Keratinocyte (primary cell): ENCODE data around the gene STON1. TPM values are rescaled to one million over a fixed set of nuclear protein-coding genes. Genes with fewer than 3 reads are reported as not detected.
"Not testable (repeated sequence)": the region's sequence is repeated elsewhere in the genome, so short reads cannot be mapped to it uniquely, and the experiment has no call there.

ENCODE experiments used
- DNase-seq: peaks from one replicate; pipeline ENCODE4 v3.0.0-alpha.2; 2011; ENCODE audit warnings: low read depth, missing footprints, low spot score
- FAIRE-seq: peaks from 2 replicates; lab custom pipeline; 2011; peaks lifted over from hg19 to GRCh38; lab: Jason Lieb, UNC
- H2AFZ ChIP-seq: 2 replicates; pipeline ENCODE4 v1.6.0; 2012; ENCODE audit warnings: low read length, control low read depth, inconsistent platforms; ENCODE audit not compliant: control insufficient read depth
- H3K27ac ChIP-seq: 2 replicates; pipeline ENCODE4 v1.5.1; 2011; ENCODE audit warnings: low read length; ENCODE audit not compliant: control insufficient read depth, insufficient read depth
- H3K27me3 ChIP-seq: 3 replicates; pipeline ENCODE4 v1.6.0; 2011; ENCODE audit warnings: low read length; ENCODE audit not compliant: control insufficient read depth, insufficient read depth; ENCODE audit errors: extremely low read depth
- H3K36me3 ChIP-seq, 2 experiments: 2 replicates in 1 of 2; 3 replicates in 1 of 2; pipeline ENCODE4 v1.5.1; 2011; ENCODE audit warnings: low read length in 2 of 2, mild to moderate bottlenecking in 1 of 2; ENCODE audit not compliant: control insufficient read depth in 2 of 2, insufficient read depth in 2 of 2; ENCODE audit errors: extremely low read depth in 1 of 2
- H3K4me1 ChIP-seq: 3 replicates; pipeline ENCODE4 v1.5.1; 2011; ENCODE audit warnings: low read length; ENCODE audit not compliant: control insufficient read depth, insufficient read depth; ENCODE audit errors: extremely low read depth
- H3K4me2 ChIP-seq: 3 replicates; pipeline ENCODE4 v1.6.0; 2011; ENCODE audit warnings: low read depth, low read length; ENCODE audit not compliant: control insufficient read depth, insufficient read depth; ENCODE audit errors: extremely low read depth
- H3K4me3 ChIP-seq, 3 experiments: fragments of 200-600 bp in 1 of 3; sonication (generic) in 1 of 3; 2 replicates in 2 of 3; 3 replicates in 1 of 3; pipeline ENCODE4 v1.5.1; 2011 to 2016; ENCODE audit warnings: low read length in 3 of 3, mild to moderate bottlenecking in 3 of 3, control low read depth in 2 of 3, inconsistent platforms in 1 of 3, low read depth in 1 of 3, mixed read lengths in 1 of 3, mixed run types in 1 of 3, moderate library complexity in 1 of 3; ENCODE audit not compliant: control insufficient read depth in 2 of 3, insufficient read depth in 2 of 3; ENCODE audit errors: extremely low read depth in 1 of 3
- H3K79me2 ChIP-seq: 2 replicates; pipeline ENCODE4 v1.6.0; 2012; ENCODE audit warnings: low read length; ENCODE audit not compliant: control insufficient read depth, insufficient read depth
- H3K9ac ChIP-seq: 3 replicates; pipeline ENCODE4 v1.6.0; 2011; ENCODE audit warnings: low read length; ENCODE audit not compliant: control insufficient read depth, insufficient read depth; ENCODE audit errors: extremely low read depth
- H3K9me1 ChIP-seq: 3 replicates; pipeline ENCODE4 v1.6.0; 2011; ENCODE audit warnings: low read length; ENCODE audit not compliant: control insufficient read depth, insufficient read depth; ENCODE audit errors: extremely low read depth
- H3K9me3 ChIP-seq: 2 replicates; pipeline ENCODE4 v1.5.1; 2012; ENCODE audit warnings: low read depth, low read length; ENCODE audit not compliant: control insufficient read depth
- H4K20me1 ChIP-seq: 3 replicates; pipeline ENCODE4 v1.6.0; 2011; ENCODE audit warnings: low read length; ENCODE audit not compliant: control insufficient read depth, insufficient read depth; ENCODE audit errors: extremely low read depth
- EZH2 ChIP-seq: IDR thresholded peaks from one replicate; pipeline ENCODE4 v1.6.1; 2012; ENCODE audit warnings: inconsistent platforms, mild to moderate bottlenecking, low read length, moderate library complexity
- dilution Hi-C: fragments of 300-500 bp; cut with MboI; formaldehyde crosslinking; loops from one replicate; pipeline ENCODE4 v1.7.0; 2020; ENCODE audit warnings: low sequenced_read_pairs; ENCODE audit not compliant: extremely low pct_ligation_motif_present
- polyA plus RNA-seq, 5 experiments: library from polyadenylated mRNA; depleted of rRNA in 3 of 5; stranded (reverse) in 3 of 5; stranded (forward) in 1 of 5; unstranded in 1 of 5; fragments of >200 nt; gene quantifications; 1 replicate in 1 of 5; 2 replicates in 3 of 5; 3 replicates in 1 of 5; pipeline versions ENCODE4 v1.2.1 to v1.2.3, GENCODE V29; 2011 to 2012; ENCODE audit warnings: missing spikeins in 2 of 5, low read depth in 1 of 5, low replicate concordance in 1 of 5
- TF ChIP-seq, protein P1 (sequence below), 3 experiments: IDR thresholded peaks in 1 of 3; conservative IDR thresholded peaks in 1 of 3; optimal IDR thresholded peaks in 1 of 3; 2 replicates in 2 of 3; 3 replicates in 1 of 3; pipeline versions ENCODE3 to v1.5.1; 2011; ENCODE audit warnings: low read length in 3 of 3, mild to moderate bottlenecking in 3 of 3, moderate library complexity in 2 of 3, control low read depth in 1 of 3, inconsistent platforms in 1 of 3; ENCODE audit not compliant: insufficient read depth in 2 of 3; ENCODE audit errors: extremely low read depth in 1 of 3

The STON1 gene
- polyA plus RNA-seq, 1 donor (not counting 4 experiments of a cell fraction or from before 2014, with no cell fraction given): 1.2 TPM

GRCh38 chr2:48519593-48519992, 10.4 kb upstream of the STON1 start:
- DNase-seq (no peak), FAIRE-seq (no peak)
- dilution Hi-C loops: no loop called here
- H3K9me3 ChIP-seq: no peaks in the 10 kb centered on the region
- no peak overlapping the region for H3K9ac ChIP-seq
- no peak overlapping the region for H3K4me3 ChIP-seq
- H3K4me2 ChIP-seq: no peak overlapping the region
- no peaks in the 10 kb centered on the region for H4K20me1 ChIP-seq
- H3K27me3 ChIP-seq: no peaks in the 10 kb centered on the region
- H3K4me1 ChIP-seq: no peaks in the 10 kb centered on the region
- H3K27ac ChIP-seq: no peak overlapping the region
- no peaks in the 10 kb centered on the region for H3K9me1 ChIP-seq
- TF ChIP-seq, protein P1, sequence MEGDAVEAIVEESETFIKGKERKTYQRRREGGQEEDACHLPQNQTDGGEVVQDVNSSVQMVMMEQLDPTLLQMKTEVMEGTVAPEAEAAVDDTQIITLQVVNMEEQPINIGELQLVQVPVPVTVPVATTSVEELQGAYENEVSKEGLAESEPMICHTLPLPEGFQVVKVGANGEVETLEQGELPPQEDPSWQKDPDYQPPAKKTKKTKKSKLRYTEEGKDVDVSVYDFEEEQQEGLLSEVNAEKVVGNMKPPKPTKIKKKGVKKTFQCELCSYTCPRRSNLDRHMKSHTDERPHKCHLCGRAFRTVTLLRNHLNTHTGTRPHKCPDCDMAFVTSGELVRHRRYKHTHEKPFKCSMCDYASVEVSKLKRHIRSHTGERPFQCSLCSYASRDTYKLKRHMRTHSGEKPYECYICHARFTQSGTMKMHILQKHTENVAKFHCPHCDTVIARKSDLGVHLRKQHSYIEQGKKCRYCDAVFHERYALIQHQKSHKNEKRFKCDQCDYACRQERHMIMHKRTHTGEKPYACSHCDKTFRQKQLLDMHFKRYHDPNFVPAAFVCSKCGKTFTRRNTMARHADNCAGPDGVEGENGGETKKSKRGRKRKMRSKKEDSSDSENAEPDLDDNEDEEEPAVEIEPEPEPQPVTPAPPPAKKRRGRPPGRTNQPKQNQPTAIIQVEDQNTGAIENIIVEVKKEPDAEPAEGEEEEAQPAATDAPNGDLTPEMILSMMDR (optimal IDR thresholded peaks at IDR 0.05 in 1 of 3, IDR thresholded peaks at IDR 0.05 in 1 of 3, conservative IDR thresholded peaks at IDR 0.05 in 1 of 3; ENCODE audit: extremely low read depth in 1 of 3, insufficient read depth in 2 of 3, low read length in 3 of 3): no peak
- TF ChIP-seq EZH2: no peak
- no peak overlapping the region for H2AFZ ChIP-seq
- H3K79me2 ChIP-seq: no peaks in the 10 kb centered on the region
- H3K36me3 ChIP-seq: peaks cover 9 to 10% of the 10 kb centered on the region in 2 experiments

- H2AFZ ChIP-seq, H3K9ac ChIP-seq, H3K9me3 ChIP-seq, H4K20me1 ChIP-seq, H3K79me2 ChIP-seq, dilution Hi-C loops, H3K4me1 ChIP-seq, H3K27ac ChIP-seq, H3K4me3 ChIP-seq, H3K27me3 ChIP-seq, FAIRE-seq, H3K9me1 ChIP-seq, H3K36me3 ChIP-seq, DNase-seq, H3K4me2 ChIP-seq: not testable (repeated sequence)
These were observed 5.2 kb upstream of the STON1 start for GRCh38 chr2:48524756-48525155.

GRCh38 chr2:48525269-48525943, 4.5 kb upstream of the STON1 start:
- no peak overlapping the region for H3K27ac ChIP-seq
- no peaks in the 10 kb centered on the region for H3K36me3 ChIP-seq
- H3K79me2 ChIP-seq: no peaks in the 10 kb centered on the region
- no peak overlapping the region for H3K9ac ChIP-seq
- H3K27me3 ChIP-seq: no peaks in the 10 kb centered on the region
- dilution Hi-C loops: no loop called here
- no peaks in the 10 kb centered on the region for H3K9me1 ChIP-seq
- H3K9me3 ChIP-seq: no peaks in the 10 kb centered on the region
- H3K4me2 ChIP-seq: no peak overlapping the region
- no peak for FAIRE-seq
- TF ChIP-seq, protein P1 (optimal IDR thresholded peaks at IDR 0.05 in 1 of 3, IDR thresholded peaks at IDR 0.05 in 1 of 3, conservative IDR thresholded peaks at IDR 0.05 in 1 of 3; ENCODE audit: extremely low read depth in 1 of 3, insufficient read depth in 2 of 3, low read length in 3 of 3): no peak
- TF ChIP-seq EZH2: no peak
- peaks cover 1% of the 10 kb centered on the region for H3K4me1 ChIP-seq
- no peak overlapping the region for H3K4me3 ChIP-seq
- H4K20me1 ChIP-seq: no peaks in the 10 kb centered on the region
- no peak overlapping the region for H2AFZ ChIP-seq
- DNase-seq: no peak
